K562 (cell line): Measurements from ENCODE around the gene PIK3CD. TPM values are rescaled to one million over a fixed set of nuclear protein-coding genes. Genes with fewer than 3 reads are reported as not detected.
A peak's percentile ranks its signal among the peaks of the same experiment; 100 is the strongest.

Experiments used
- BCL6 ChIP-seq: fragments of 250-450 bp; sonication (Bioruptor Pico); IDR thresholded peaks from 2 replicates; pipeline ENCODE4 v1.4.0; 2020
- BRF1 ChIP-seq: IDR thresholded peaks from 3 replicates; pipeline ENCODE4 v1.6.1; 2011; ENCODE audit warnings: borderline replicate concordance, mild to moderate bottlenecking; ENCODE audit not compliant: insufficient read length; ENCODE audit errors: extremely low read depth
- CBX2 ChIP-seq: fragments of 200-600 bp; sonication (generic); IDR thresholded peaks from one replicate; pipeline ENCODE4 v1.6.1; 2012; ENCODE audit warnings: mild to moderate bottlenecking, low read length, inconsistent platforms; ENCODE audit not compliant: insufficient read depth, poor library complexity, severe bottlenecking
- ILK ChIP-seq: fragments of 450-650 bp; IDR thresholded peaks from 2 replicates; pipeline ENCODE4 v1.6.1; 2016; ENCODE audit warnings: missing genetic modification characterization, low read depth, mild to moderate bottlenecking, missing compliant biosample characterization, moderate library complexity, borderline replicate concordance
- NR2C1 ChIP-seq, 2 experiments: fragments of 450-650 bp; IDR thresholded peaks; 2 replicates each; pipeline ENCODE4 v1.6.1; 2017; ENCODE audit warnings: mild to moderate bottlenecking in 2 of 2, antibody characterized with exemption in 1 of 2, inconsistent platforms in 1 of 2, missing compliant biosample characterization in 1 of 2, missing genetic modification characterization in 1 of 2
- PYGO2 ChIP-seq: fragments of 450-650 bp; IDR thresholded peaks from 2 replicates; pipeline ENCODE4 v1.6.1; 2016; ENCODE audit warnings: mild to moderate bottlenecking, missing genetic modification characterization, moderate library complexity, missing compliant biosample characterization
- SMAD3 ChIP-seq: fragments of 450-650 bp; formaldehyde crosslinking; conservative IDR thresholded peaks from 2 replicates; pipeline ENCODE4 v1.4.0; 2020; ENCODE audit warnings: mild to moderate bottlenecking
- SREBF2 ChIP-seq: sonication (generic); formaldehyde crosslinking; IDR thresholded peaks from 2 replicates; pipeline ENCODE4 v1.4.0; 2020; ENCODE audit warnings: mild to moderate bottlenecking, missing genetic modification reagents
- SRSF3 ChIP-seq: fragments of 200-400 bp; formaldehyde crosslinking; IDR thresholded peaks from 2 replicates; pipeline ENCODE4 v1.6.1; 2016; ENCODE audit warnings: mild to moderate bottlenecking, low read length, moderate library complexity; ENCODE audit not compliant: insufficient read depth
- TEAD1 ChIP-seq, 2 experiments: fragments of 450-650 bp in 1 of 2; sonication (generic) in 1 of 2; formaldehyde crosslinking; IDR thresholded peaks; 2 replicates each; pipeline versions ENCODE4 v1.4.0 to v1.8.0; 2020 to 2022; ENCODE audit warnings: mild to moderate bottlenecking in 2 of 2, missing genetic modification reagents in 1 of 2
- TSC22D4 ChIP-seq: fragments of 450-650 bp; IDR thresholded peaks from 2 replicates; pipeline ENCODE4 v1.6.1; 2016; ENCODE audit warnings: missing genetic modification characterization, missing biosample characterization, control low read depth
- ZFX ChIP-seq: sonication (generic); formaldehyde crosslinking; IDR thresholded peaks from 2 replicates; pipeline ENCODE4 v1.8.0; 2022; ENCODE audit warnings: mild to moderate bottlenecking, missing genetic modification reagents, moderate library complexity
- ZNF79 ChIP-seq: fragments of 250-450 bp; sonication (Bioruptor Pico); IDR thresholded peaks from 2 replicates; pipeline ENCODE4 v1.4.0; 2020; ENCODE audit warnings: low read depth, mild to moderate bottlenecking, moderate library complexity
- polyA plus RNA-seq, 8 experiments: library from polyadenylated mRNA; depleted of rRNA in 4 of 8; stranded (reverse) in 5 of 8; unstranded in 3 of 8; fragments of >200 nt; fragmentation: Nextera tagmentation in 2 of 8; fragmentation: Illumina TruSeq in 1 of 8; extraction: Ambion mirVana in 2 of 8; extraction: Trizol in 1 of 8; gene quantifications; 2 replicates each; pipeline versions ENCODE4 v1.2.1 to v1.2.3, GENCODE V29; 2011 to 2014; ENCODE audit warnings: inconsistent platforms in 1 of 8, missing spikeins in 1 of 8
- total RNA-seq, 7 experiments: library from RNA; depleted of rRNA in 6 of 7; stranded (reverse); fragments of >200 nt in 6 of 7; fragmentation: Illumina TruSeq in 2 of 7; extraction: Trizol in 2 of 7; gene quantifications; 2 replicates each; pipeline versions ENCODE4 v1.2.1 to v1.2.3, GENCODE V29; 2011 to 2021; ENCODE audit warnings: low replicate concordance in 1 of 7
- TF ChIP-seq, protein P1 (sequence below): fragments of 200-800 bp; sonication (Bioruptor generic); IDR thresholded peaks from 2 replicates; pipeline ENCODE4 v1.6.1; 2016; ENCODE audit warnings: missing genetic modification characterization, missing compliant biosample characterization
- TF ChIP-seq, protein P2 (sequence below): sonication (generic); formaldehyde crosslinking; IDR thresholded peaks from 2 replicates; pipeline ENCODE4 v1.8.0; 2022; ENCODE audit warnings: missing genetic modification reagents, mild to moderate bottlenecking, borderline replicate concordance
- TF ChIP-seq, protein P3 (sequence below): fragments of 450-650 bp; conservative IDR thresholded peaks from 2 replicates; pipeline ENCODE4 v1.6.1; 2016; ENCODE audit warnings: missing genetic modification characterization, low read depth, mild to moderate bottlenecking, control low read depth, missing compliant biosample characterization
- TF ChIP-seq, protein P4 (sequence below): fragments of 450-650 bp; IDR thresholded peaks from one replicate; pipeline ENCODE4 v1.6.1; 2018; ENCODE audit warnings: mild to moderate bottlenecking, moderate library complexity; ENCODE audit not compliant: partially characterized antibody

PIK3CD gene
- total and polyA plus RNA-seq, 9 of the 15 experiments (the other 6 are each of a cell fraction or from before 2014, with no cell fraction given) = 1.8 to 20.8 (median 7.2) TPM

DNA sequence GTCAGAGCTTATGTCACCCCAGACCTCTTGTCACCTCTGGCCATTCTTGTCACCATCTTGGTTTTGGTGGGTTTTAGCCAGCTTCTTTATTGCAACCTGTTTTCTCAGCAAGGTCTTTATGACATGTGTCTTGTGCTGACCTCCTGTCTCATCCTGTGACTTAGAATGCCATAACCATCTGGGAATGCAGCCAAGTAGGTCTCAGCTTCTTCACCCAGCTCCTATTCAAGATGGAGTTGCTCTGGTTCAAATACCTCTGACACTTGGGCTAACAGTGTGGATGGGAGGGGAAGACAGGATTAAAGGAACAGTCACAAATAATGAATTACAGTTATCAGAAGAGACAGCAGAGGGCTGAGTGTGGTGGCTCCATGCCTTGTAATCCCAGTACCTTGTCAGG is 30.5 kb upstream of the PIK3CD start (continued):
- TF ChIP-seq, protein P1, sequence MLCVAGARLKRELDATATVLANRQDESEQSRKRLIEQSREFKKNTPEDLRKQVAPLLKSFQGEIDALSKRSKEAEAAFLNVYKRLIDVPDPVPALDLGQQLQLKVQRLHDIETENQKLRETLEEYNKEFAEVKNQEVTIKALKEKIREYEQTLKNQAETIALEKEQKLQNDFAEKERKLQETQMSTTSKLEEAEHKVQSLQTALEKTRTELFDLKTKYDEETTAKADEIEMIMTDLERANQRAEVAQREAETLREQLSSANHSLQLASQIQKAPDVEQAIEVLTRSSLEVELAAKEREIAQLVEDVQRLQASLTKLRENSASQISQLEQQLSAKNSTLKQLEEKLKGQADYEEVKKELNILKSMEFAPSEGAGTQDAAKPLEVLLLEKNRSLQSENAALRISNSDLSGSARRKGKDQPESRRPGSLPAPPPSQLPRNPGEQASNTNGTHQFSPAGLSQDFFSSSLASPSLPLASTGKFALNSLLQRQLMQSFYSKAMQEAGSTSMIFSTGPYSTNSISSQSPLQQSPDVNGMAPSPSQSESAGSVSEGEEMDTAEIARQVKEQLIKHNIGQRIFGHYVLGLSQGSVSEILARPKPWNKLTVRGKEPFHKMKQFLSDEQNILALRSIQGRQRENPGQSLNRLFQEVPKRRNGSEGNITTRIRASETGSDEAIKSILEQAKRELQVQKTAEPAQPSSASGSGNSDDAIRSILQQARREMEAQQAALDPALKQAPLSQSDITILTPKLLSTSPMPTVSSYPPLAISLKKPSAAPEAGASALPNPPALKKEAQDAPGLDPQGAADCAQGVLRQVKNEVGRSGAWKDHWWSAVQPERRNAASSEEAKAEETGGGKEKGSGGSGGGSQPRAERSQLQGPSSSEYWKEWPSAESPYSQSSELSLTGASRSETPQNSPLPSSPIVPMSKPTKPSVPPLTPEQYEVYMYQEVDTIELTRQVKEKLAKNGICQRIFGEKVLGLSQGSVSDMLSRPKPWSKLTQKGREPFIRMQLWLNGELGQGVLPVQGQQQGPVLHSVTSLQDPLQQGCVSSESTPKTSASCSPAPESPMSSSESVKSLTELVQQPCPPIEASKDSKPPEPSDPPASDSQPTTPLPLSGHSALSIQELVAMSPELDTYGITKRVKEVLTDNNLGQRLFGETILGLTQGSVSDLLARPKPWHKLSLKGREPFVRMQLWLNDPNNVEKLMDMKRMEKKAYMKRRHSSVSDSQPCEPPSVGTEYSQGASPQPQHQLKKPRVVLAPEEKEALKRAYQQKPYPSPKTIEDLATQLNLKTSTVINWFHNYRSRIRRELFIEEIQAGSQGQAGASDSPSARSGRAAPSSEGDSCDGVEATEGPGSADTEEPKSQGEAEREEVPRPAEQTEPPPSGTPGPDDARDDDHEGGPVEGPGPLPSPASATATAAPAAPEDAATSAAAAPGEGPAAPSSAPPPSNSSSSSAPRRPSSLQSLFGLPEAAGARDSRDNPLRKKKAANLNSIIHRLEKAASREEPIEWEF = no peak
- TF ChIP-seq NR2C1 (IDR thresholded peaks at IDR 0.05) (no peak), NR2C1 (tag; IDR thresholded peaks at IDR 0.05) (peak; percentile 57; the same call in 1 of the 2 replicates), SRSF3 (no peak), TSC22D4 (no peak), ZNF79 (CRISPR knock-in tag) (0 out of 2 replicates have a peak, but pooled peaks have one; percentile 57), TEAD1 (CRISPR knock-in tag; IDR thresholded peaks at IDR 0.05) (peak in 1 of 2 experiments; percentile 62; a peak in 1 of 4 replicates), PYGO2 (tag) (peak; percentile 82), CBX2 (no peak), BRF1 (no peak), SREBF2 (CRISPR knock-in tag) (no peak), SMAD3 (CRISPR knock-in tag) (peak; percentile 55; the same call in 1 of the 2 replicates), BCL6 (CRISPR knock-in tag) (no peak), ZFX (no peak), ILK (no peak)
- TF ChIP-seq, protein P2, sequence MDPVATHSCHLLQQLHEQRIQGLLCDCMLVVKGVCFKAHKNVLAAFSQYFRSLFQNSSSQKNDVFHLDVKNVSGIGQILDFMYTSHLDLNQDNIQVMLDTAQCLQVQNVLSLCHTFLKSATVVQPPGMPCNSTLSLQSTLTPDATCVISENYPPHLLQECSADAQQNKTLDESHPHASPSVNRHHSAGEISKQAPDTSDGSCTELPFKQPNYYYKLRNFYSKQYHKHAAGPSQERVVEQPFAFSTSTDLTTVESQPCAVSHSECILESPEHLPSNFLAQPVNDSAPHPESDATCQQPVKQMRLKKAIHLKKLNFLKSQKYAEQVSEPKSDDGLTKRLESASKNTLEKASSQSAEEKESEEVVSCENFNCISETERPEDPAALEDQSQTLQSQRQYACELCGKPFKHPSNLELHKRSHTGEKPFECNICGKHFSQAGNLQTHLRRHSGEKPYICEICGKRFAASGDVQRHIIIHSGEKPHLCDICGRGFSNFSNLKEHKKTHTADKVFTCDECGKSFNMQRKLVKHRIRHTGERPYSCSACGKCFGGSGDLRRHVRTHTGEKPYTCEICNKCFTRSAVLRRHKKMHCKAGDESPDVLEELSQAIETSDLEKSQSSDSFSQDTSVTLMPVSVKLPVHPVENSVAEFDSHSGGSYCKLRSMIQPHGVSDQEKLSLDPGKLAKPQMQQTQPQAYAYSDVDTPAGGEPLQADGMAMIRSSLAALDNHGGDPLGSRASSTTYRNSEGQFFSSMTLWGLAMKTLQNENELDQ (CRISPR knock-in tag) = no peak
- TF ChIP-seq, protein P3, sequence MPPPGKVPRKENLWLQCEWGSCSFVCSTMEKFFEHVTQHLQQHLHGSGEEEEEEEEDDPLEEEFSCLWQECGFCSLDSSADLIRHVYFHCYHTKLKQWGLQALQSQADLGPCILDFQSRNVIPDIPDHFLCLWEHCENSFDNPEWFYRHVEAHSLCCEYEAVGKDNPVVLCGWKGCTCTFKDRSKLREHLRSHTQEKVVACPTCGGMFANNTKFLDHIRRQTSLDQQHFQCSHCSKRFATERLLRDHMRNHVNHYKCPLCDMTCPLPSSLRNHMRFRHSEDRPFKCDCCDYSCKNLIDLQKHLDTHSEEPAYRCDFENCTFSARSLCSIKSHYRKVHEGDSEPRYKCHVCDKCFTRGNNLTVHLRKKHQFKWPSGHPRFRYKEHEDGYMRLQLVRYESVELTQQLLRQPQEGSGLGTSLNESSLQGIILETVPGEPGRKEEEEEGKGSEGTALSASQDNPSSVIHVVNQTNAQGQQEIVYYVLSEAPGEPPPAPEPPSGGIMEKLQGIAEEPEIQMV (tag) = peak; percentile 67
- TF ChIP-seq, protein P4, sequence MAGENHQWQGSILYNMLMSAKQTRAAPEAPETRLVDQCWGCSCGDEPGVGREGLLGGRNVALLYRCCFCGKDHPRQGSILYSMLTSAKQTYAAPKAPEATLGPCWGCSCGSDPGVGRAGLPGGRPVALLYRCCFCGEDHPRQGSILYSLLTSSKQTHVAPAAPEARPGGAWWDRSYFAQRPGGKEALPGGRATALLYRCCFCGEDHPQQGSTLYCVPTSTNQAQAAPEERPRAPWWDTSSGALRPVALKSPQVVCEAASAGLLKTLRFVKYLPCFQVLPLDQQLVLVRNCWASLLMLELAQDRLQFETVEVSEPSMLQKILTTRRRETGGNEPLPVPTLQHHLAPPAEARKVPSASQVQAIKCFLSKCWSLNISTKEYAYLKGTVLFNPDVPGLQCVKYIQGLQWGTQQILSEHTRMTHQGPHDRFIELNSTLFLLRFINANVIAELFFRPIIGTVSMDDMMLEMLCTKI = no peak
